Measurements from ENCODE around the gene TMPRSS2.

The TMPRSS2 gene

DNA sequence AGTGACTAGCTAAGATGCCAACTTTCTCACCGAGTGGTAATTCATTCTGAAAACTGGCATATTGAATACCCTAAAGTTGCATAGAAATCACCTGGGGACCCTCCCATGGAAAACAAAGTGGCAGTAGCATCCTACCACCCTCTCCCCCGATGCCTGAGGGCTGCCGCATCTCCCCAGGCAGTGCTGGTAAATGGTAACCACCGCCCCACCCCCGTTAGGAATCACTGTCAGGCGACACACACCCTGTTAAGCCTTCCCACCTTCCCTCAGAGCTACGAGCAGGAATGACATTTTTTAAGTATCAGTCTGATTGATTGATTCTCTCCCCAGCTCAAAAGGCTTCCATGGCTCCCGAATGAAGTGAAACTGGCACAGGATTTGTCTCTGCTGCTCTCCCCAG lies 28.3 kb downstream of the TMPRSS2 start:
- H3K27ac Mint-ChIP-seq = no peak overlapping the region

GRCh38 chr21:41478319-41479177 lies 29.4 kb downstream of the TMPRSS2 start:
- Mint-ChIP-seq H3K9me3 (no peaks in the 10 kb centered on the region), H3K4me1 (peaks cover 24% of the 10 kb centered on the region), H3K27me3 (peaks cover 65% of the 10 kb centered on the region), H3K36me3 (no peaks in the 10 kb centered on the region), H3K27ac (no peak overlapping the region), H3K4me3 (no peak overlapping the region)
- ATAC-seq = no peak

More for the DNA sequence above, 28.3 kb downstream of the TMPRSS2 start:
- Mint-ChIP-seq H3K9me3 (no peaks in the 10 kb centered on the region), H3K4me3 (no peak overlapping the region), H3K4me1 (peaks cover 24% of the 10 kb centered on the region), H3K36me3 (no peaks in the 10 kb centered on the region), H3K27me3 (peaks cover 65% of the 10 kb centered on the region)
- ATAC-seq = no peak

DNA sequence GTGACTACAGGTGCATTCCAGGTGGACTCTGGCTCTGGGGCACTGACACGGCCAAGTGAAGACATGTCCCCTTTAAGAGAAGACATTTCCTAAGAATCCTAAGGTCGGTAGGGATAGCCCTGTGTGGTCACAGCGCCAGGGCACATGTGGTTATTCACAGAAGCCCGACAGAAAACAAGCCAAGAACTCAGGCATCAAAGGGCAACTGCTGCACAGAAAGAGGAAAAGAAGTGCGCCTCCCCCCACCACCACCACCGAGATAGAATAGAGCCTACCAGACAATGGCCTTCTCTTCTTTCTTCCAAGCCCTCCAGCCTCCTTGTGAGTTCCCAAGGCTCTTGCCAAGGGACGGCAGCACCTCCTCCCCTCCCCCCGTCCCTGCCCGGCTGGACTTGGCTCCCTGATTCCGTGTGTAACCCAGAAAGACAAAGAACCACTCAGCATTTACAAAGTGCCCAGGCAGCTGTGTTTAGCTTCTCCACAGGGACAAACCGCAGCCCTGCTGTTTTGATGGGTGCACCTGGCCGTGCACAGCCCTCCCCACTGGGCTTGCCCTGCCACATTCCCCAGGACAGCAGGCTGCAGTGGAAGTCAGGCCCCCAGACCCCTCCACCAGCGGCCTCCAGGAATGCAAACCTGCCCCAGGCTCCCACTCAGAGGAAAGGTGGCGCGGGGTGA lies 30.2 kb downstream of the TMPRSS2 start:
- no peaks in the 10 kb centered on the region for H3K9me3 Mint-ChIP-seq
- peaks cover 62% of the 10 kb centered on the region for H3K27me3 Mint-ChIP-seq
- H3K36me3 Mint-ChIP-seq = no peaks in the 10 kb centered on the region
- no peak overlapping the region for H3K27ac Mint-ChIP-seq
- no peak overlapping the region for H3K4me3 Mint-ChIP-seq
- peaks cover 19% of the 10 kb centered on the region for H3K4me1 Mint-ChIP-seq
- ATAC-seq = peak; percentile 32

- Mint-ChIP-seq H3K27me3 (peaks cover 65% of the 10 kb centered on the region), H3K9me3 (no peaks in the 10 kb centered on the region), H3K27ac (no peak overlapping the region), H3K36me3 (no peaks in the 10 kb centered on the region), H3K4me1 (peaks cover 10% of the 10 kb centered on the region), H3K4me3 (no peak overlapping the region)
- no peak for ATAC-seq
These were observed 32.1 kb downstream of the TMPRSS2 start for GRCh38 chr21:41475714-41476420.

- Mint-ChIP-seq H3K27me3 (peaks cover 65% of the 10 kb centered on the region), H3K4me1 (peaks cover 9% of the 10 kb centered on the region), H3K36me3 (no peaks in the 10 kb centered on the region), H3K27ac (no peak overlapping the region), H3K9me3 (no peaks in the 10 kb centered on the region), H3K4me3 (no peak overlapping the region)
- ATAC-seq = no peak
These were observed 35.0 kb downstream of the TMPRSS2 start for GRCh38 chr21:41472753-41473548.

DNA sequence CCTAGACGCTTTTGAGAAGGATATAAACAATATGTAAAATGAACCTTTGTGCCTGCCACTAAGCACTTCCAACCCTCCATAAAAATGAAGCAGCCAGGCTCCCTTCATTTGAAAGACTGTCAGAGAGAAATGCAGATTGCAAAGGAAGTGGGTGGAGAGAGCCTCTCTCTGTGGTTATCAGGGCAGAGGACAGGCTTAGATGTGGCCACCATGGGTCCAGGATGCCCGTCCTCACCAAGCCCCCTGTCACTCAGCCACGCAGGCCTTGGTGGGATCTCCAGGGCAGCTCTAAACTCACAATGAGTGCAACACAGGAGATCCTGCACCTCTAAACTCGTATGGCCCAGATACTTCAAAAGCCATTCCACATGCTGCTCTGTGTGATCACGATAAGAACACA lies 37.9 kb downstream of the TMPRSS2 start:
- peaks cover 58% of the 10 kb centered on the region for H3K27me3 Mint-ChIP-seq

DNA sequence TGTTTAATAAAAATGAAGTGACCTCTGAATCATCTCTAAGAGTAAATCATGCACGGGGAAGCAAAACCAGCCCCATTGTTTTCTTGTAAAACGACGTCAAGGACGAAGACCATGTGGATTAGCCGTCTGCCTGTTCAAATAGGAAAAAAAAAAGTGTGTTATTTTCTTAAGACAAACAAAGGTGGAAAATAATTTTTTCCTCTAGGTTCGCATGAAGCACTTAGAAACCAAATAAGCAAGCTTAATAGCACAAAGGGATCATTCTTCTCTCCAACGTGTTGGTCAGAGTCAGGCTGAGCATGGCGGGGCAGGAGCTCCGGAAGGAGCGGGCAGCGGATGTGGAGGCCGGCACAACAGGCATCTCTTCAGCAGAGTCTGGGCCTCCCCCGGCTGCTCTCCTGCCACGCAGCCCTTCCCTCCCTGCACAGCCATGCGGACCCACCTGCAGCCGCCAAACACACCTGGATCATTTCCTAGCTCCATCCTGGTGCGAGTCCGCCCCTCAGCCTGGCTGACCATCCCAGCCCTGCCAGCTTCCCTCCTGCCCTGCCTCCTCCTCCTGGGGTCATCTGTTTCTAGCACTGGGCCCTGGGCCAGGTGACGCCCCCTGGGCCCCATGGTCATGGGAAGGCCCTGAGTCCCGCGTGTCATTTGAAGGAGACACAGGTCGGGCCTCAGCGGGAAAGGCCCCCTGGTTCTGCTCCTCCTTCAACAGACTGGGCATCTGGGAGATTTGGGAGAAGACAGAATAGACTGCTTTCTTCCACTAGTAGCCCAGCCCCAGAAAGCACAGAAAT lies 41.7 kb downstream of the TMPRSS2 start:
- Mint-ChIP-seq H3K36me3 (peaks cover 11% of the 10 kb centered on the region), H3K9me3 (peaks cover 3% of the 10 kb centered on the region), H3K27ac (no peak overlapping the region), H3K4me1 (peaks cover 16% of the 10 kb centered on the region), H3K27me3 (peaks cover 36% of the 10 kb centered on the region), H3K4me3 (no peak overlapping the region)
- no peak for ATAC-seq

More for the DNA sequence above, 37.9 kb downstream of the TMPRSS2 start:
- Mint-ChIP-seq H3K9me3 (no peaks in the 10 kb centered on the region), H3K27ac (no peak overlapping the region), H3K4me1 (no peaks in the 10 kb centered on the region), H3K4me3 (no peak overlapping the region), H3K36me3 (no peaks in the 10 kb centered on the region)
- no peak for ATAC-seq

DNA sequence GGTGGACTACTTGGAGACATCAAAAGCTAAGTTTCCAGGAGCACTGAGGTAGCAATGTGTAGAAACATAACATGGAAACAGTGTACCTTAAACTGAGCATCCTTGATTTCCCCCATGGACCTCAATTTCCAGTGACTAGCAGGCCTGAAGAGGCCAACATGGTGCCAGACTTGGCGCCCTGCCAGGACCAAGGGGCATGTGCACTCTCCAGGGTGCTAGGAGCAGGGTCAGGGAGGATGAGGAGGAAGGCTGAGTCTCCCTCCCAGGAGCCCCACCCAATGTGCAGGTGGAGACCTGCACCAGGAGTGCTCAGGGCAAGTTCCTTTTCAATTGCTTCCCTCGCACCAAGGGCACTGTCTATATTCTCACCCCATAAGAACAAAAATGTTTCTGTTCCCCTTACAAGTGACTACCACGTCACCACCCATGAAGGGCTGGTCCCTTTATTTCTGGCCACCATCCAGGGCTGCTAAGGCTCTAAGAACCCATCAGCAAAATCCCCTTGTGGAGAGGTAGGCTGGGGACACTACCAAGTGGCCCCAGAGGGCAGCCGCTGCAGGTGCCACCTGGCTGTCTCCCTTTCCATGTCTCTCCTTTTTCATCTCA lies 42.7 kb downstream of the TMPRSS2 start:
- ATAC-seq = peak; percentile 80
- Mint-ChIP-seq H3K27ac (no peak overlapping the region), H3K4me1 (peaks cover 26% of the 10 kb centered on the region), H3K4me3 (no peak overlapping the region), H3K27me3 (peaks cover 27% of the 10 kb centered on the region), H3K36me3 (peaks cover 11% of the 10 kb centered on the region), H3K9me3 (peaks cover 3% of the 10 kb centered on the region)

DNA sequence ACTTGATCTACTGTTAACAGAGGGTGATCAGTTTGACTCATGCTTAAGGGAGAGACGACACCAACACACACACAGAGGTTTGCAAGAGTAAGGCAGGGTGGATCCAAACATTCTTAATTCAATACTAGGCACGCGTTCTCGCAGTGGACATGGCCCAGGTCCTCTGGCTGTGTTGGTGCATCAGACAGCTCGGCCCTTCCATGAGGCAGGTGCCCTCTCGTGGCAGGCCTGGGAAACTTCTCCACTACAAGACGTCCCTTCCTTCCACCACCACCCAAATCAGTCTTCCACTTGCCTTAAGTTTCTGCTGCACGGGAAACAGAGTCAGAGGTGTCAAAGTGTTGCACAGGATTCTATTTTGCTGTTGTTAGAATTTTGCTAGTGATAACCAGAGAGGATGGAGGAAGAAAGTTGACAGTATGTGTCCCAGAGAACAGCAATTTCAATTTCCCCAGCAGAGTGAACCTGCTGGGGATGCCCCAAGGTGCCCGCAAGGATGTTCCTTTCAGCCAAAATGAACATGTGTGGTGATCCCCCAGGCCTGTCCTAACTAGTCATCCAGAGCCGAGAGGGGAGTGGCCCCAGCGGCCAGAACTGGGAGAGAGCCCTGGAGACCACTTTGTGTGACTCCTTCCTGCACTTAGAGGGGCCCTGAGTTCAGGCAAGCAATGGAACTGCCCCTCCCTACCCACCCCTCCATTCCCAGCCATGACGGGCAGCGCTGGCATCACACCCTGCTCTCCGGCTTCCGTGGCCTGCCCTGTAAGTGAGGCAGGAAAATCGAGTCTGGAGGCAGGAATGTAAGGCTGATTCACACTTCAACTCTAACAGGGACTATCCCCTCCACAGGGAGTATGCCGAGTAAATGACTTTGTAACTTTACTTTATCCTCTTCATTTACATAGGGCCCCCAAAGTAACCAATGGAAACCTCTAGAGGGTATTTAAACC lies 47.1 kb downstream of the TMPRSS2 start:
- no peak overlapping the region for H3K4me3 Mint-ChIP-seq
- H3K36me3 Mint-ChIP-seq = peaks cover 32% of the 10 kb centered on the region
- H3K9me3 Mint-ChIP-seq = peaks cover 3% of the 10 kb centered on the region
- ATAC-seq = peak; percentile 68
- H3K27ac Mint-ChIP-seq = peak overlapping the region; percentile 36
- H3K27me3 Mint-ChIP-seq = no peaks in the 10 kb centered on the region
- H3K4me1 Mint-ChIP-seq = peaks cover 28% of the 10 kb centered on the region

DNA sequence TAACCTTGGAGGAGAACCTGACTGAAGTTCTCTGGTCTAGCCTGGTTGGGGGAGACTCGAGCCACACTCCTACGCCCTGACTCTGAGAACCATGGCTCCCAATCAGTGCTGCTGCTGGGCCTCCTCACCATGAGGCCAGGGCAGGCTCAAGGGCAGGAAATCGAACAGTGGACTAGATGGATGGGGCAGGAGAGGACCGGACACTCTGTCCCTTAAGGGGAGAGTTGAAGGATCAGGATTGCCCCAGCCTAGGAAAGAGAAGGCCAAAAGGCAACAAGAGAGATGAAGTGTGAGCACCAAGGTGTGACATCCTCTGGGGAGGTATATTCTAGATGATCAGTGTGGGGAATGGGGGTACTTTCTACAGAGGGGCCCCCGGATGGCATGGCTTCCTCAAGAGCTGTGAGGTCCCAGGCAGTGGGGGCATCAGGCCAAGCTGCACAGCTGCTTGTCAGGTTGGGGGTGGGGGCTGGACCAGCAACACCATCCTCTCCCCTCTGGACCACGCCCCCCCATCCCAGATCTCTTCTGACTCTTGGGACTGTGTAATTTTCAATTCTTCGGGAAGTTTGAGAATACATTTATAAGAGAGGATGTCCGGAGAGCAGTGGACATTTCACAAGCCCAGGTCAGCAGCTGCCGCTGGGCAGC lies 47.9 kb downstream of the TMPRSS2 start:
- H3K27ac Mint-ChIP-seq = peak overlapping the region; percentile 44

GRCh38 chr21:41458559-41458958 lies 49.4 kb downstream of the TMPRSS2 start:
- H3K9me3 Mint-ChIP-seq = peaks cover under 1% of the 10 kb centered on the region
- H3K4me3 Mint-ChIP-seq = no peak overlapping the region
- no peak overlapping the region for H3K27ac Mint-ChIP-seq
- no peaks in the 10 kb centered on the region for H3K27me3 Mint-ChIP-seq
- H3K4me1 Mint-ChIP-seq = peaks cover 28% of the 10 kb centered on the region
- no peak for ATAC-seq
- H3K36me3 Mint-ChIP-seq = peaks cover 25% of the 10 kb centered on the region

More for the DNA sequence above, 47.9 kb downstream of the TMPRSS2 start:
- Mint-ChIP-seq H3K27me3 (no peaks in the 10 kb centered on the region), H3K4me3 (no peak overlapping the region), H3K36me3 (peaks cover 33% of the 10 kb centered on the region), H3K9me3 (peaks cover 3% of the 10 kb centered on the region), H3K4me1 (peaks cover 28% of the 10 kb centered on the region)
- peak; percentile 34 for ATAC-seq

- ATAC-seq = no peak
- H3K4me1 Mint-ChIP-seq = peaks cover 28% of the 10 kb centered on the region
- H3K9me3 Mint-ChIP-seq = no peaks in the 10 kb centered on the region
- H3K27me3 Mint-ChIP-seq = no peaks in the 10 kb centered on the region
- H3K4me3 Mint-ChIP-seq = no peak overlapping the region
- peaks cover 27% of the 10 kb centered on the region for H3K36me3 Mint-ChIP-seq
- no peak overlapping the region for H3K27ac Mint-ChIP-seq
These were observed 49.8 kb downstream of the TMPRSS2 start for GRCh38 chr21:41458121-41458520.

All from stimulated activated memory B cell treated with anti-CD40 and anti-IgM and Interleukin-4, amounts not matched to agents 10 μg/mL and 1 μg/mL and 100 μg/mL, for 72 hours (primary cell).